ENCODE measurements around the gene IPO4. TPM values are rescaled to one million over a fixed set of nuclear protein-coding genes. Genes with fewer than 3 reads are reported as not detected.
A peak's percentile ranks its signal among the peaks of the same experiment; 100 is the strongest.

The IPO4 gene
- total and polyA plus RNA-seq, 2 of the 13 experiments (the other 11 are each of a cell fraction or from before 2014, with no cell fraction given): 39.0 to 179 TPM

DNA sequence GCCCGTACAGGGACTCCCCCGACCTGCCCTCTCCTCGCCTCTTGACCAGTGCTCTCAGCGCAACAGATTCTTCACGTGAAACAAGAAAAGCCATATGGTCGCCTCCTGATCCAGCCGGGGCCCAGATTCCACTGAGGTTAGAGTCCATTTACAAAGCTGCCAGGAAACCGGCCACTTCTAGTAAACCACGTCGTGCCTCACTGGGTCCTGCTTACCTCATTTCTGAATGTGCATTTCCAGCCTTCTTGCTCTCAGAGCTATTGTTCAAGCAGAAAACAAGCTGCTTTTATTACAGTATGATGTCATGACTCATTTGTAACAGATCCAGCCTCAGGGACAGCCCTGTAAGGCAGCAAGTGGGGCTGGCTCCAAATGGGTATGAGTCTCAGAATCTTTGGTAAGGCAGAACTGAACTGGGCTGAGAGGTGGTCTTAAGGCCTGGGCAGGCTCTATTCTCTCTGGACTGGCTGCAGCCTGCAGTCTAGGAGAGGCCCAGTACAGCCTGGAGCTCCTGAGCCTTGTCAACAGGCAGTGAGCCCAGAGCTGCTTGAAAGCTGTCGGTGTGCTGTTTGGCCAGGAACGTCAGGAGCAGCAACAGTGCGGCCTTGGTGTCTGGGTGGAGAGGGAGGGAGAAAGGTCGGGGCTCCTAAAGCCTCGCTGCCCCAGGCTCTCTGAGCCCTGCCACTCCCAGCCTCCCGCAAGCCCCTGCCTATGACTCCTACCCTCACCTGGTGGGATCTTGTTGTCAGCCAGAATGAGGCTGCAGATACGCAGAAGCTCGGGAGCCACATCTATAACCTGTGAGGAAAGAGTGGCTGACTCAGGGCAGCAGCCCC lies 8.4 kb downstream of the IPO4 start (continued):
- TF ChIP-seq, protein P1, sequence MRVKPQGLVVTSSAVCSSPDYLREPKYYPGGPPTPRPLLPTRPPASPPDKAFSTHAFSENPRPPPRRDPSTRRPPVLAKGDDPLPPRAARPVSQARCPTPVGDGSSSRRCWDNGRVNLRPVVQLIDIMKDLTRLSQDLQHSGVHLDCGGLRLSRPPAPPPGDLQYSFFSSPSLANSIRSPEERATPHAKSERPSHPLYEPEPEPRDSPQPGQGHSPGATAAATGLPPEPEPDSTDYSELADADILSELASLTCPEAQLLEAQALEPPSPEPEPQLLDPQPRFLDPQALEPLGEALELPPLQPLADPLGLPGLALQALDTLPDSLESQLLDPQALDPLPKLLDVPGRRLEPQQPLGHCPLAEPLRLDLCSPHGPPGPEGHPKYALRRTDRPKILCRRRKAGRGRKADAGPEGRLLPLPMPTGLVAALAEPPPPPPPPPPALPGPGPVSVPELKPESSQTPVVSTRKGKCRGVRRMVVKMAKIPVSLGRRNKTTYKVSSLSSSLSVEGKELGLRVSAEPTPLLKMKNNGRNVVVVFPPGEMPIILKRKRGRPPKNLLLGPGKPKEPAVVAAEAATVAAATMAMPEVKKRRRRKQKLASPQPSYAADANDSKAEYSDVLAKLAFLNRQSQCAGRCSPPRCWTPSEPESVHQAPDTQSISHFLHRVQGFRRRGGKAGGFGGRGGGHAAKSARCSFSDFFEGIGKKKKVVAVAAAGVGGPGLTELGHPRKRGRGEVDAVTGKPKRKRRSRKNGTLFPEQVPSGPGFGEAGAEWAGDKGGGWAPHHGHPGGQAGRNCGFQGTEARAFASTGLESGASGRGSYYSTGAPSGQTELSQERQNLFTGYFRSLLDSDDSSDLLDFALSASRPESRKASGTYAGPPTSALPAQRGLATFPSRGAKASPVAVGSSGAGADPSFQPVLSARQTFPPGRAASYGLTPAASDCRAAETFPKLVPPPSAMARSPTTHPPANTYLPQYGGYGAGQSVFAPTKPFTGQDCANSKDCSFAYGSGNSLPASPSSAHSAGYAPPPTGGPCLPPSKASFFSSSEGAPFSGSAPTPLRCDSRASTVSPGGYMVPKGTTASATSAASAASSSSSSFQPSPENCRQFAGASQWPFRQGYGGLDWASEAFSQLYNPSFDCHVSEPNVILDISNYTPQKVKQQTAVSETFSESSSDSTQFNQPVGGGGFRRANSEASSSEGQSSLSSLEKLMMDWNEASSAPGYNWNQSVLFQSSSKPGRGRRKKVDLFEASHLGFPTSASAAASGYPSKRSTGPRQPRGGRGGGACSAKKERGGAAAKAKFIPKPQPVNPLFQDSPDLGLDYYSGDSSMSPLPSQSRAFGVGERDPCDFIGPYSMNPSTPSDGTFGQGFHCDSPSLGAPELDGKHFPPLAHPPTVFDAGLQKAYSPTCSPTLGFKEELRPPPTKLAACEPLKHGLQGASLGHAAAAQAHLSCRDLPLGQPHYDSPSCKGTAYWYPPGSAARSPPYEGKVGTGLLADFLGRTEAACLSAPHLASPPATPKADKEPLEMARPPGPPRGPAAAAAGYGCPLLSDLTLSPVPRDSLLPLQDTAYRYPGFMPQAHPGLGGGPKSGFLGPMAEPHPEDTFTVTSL (CRISPR knock-in tag; IDR thresholded peaks at IDR 0.05; ENCODE audit: borderline replicate concordance): no peak
- TF ChIP-seq KAT7 (CRISPR knock-in tag; IDR thresholded peaks at IDR 0.05; ENCODE audit: borderline replicate concordance) (no peak), ZNF766 (CRISPR knock-in tag; IDR thresholded peaks at IDR 0.05; ENCODE audit: borderline replicate concordance) (no peak), ZC3H13 (CRISPR knock-in tag; IDR thresholded peaks at IDR 0.05) (no peak), ZNF644 (CRISPR knock-in tag; IDR thresholded peaks at IDR 0.05; ENCODE audit: low read depth) (no peak), THAP7 (CRISPR knock-in tag; IDR thresholded peaks at IDR 0.05) (no peak), ZBTB34 (CRISPR knock-in tag; IDR thresholded peaks at IDR 0.05) (no peak), KAT2B (IDR thresholded peaks at IDR 0.05; ENCODE audit: borderline replicate concordance, low read depth, low read length) (no peak), FIP1L1 (IDR thresholded peaks at IDR 0.05; ENCODE audit: borderline replicate concordance, insufficient read depth, low read depth, low read length) (no peak), ZNF431 (CRISPR knock-in tag; IDR thresholded peaks at IDR 0.05; ENCODE audit: borderline replicate concordance, low read depth) (0 out of 2 replicates have a peak, but pooled peaks have one; percentile 27)
- TF ChIP-seq, protein P2, sequence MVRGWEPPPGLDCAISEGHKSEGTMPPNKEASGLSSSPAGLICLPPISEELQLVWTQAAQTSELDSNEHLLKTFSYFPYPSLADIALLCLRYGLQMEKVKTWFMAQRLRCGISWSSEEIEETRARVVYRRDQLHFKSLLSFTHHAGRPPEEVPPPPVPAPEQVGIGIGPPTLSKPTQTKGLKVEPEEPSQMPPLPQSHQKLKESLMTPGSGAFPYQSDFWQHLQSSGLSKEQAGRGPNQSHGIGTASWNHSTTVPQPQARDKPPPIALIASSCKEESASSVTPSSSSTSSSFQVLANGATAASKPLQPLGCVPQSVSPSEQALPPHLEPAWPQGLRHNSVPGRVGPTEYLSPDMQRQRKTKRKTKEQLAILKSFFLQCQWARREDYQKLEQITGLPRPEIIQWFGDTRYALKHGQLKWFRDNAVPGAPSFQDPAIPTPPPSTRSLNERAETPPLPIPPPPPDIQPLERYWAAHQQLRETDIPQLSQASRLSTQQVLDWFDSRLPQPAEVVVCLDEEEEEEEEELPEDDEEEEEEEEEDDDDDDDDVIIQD (CRISPR knock-in tag; IDR thresholded peaks at IDR 0.05; ENCODE audit: low read depth): no peak
- TF ChIP-seq, protein P3, sequence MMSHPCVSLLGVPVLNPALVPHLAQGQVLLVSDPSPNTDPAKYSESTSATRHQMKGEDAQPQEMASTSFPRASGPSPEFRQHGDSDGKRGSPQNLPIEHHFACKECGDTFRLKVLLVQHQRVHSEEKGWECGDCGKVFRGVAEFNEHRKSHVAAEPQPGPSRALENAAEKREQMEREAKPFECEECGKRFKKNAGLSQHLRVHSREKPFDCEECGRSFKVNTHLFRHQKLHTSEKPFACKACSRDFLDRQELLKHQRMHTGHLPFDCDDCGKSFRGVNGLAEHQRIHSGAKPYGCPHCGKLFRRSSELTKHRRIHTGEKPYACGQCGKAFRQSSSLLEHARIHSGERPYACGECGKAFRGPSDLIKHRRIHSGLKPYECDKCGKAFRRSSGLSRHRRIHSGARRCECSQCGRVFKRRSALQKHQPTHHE (CRISPR knock-in tag; IDR thresholded peaks at IDR 0.05; ENCODE audit: borderline replicate concordance): no peak
- TF ChIP-seq, protein P4, sequence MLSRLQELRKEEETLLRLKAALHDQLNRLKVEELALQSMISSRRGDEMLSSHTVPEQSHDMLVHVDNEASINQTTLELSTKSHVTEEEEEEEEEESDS (CRISPR knock-in tag; IDR thresholded peaks at IDR 0.05; ENCODE audit: borderline replicate concordance): no peak
- TF ChIP-seq, protein P5, sequence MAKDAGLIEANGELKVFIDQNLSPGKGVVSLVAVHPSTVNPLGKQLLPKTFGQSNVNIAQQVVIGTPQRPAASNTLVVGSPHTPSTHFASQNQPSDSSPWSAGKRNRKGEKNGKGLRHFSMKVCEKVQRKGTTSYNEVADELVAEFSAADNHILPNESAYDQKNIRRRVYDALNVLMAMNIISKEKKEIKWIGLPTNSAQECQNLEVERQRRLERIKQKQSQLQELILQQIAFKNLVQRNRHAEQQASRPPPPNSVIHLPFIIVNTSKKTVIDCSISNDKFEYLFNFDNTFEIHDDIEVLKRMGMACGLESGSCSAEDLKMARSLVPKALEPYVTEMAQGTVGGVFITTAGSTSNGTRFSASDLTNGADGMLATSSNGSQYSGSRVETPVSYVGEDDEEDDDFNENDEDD (CRISPR knock-in tag; IDR thresholded peaks at IDR 0.05; ENCODE audit: borderline replicate concordance): no peak

Measured in HepG2 (cell line).